Measurements from ENCODE around the gene COLQ.
"Not testable (repeated sequence)": the region's sequence is repeated elsewhere in the genome, so short reads cannot be mapped to it uniquely, and the experiment has no call there.

Gene COLQ

GRCh38 chr3:15488002-15488401 lies 33.5 kb downstream of the COLQ start:
- no peak for DNase-seq

- DNase-seq = no peak
These were observed 34.5 kb downstream of the COLQ start for GRCh38 chr3:15486979-15487378.

DNA sequence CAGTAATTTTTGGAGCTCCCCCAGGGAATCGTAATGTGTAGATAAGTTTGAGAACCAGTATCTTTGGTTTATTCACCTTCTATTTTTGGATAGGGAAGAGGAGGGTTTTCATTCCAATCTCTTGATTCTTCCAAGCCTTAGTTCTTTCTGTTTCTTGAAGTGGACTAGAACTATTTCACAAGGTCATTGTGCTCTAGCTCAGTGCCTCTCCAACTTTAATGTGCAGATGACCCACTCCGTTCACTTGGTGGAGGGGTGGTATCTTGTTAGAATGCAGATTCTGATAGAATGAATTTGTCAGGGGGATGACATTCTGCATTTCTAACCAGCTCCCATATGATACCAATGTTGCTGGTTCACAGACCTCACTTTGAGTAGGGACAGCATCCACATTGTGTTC lies 35.5 kb downstream of the COLQ start:
- DNase-seq = no peak

DNA sequence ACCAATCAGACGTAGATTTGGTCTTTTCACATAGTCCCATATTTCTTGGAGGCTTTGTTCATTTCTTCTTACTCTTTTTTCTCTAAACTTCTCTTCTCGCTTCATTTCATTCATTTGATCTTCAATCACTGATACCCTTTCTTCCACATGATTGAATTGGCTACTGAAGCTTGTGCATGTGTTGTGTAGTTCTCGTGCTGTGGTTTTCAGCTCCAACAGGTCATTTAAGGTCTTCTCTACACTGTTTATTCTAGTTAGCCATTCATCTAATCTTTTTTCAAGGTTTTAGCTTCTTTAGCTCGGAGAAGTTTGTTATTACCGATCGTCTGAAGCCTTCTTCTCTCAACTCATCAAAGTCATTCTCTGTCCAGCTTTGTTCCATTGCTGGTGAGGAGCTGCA lies 37.0 kb downstream of the COLQ start:
- DNase-seq = not testable (repeated sequence)

DNA sequence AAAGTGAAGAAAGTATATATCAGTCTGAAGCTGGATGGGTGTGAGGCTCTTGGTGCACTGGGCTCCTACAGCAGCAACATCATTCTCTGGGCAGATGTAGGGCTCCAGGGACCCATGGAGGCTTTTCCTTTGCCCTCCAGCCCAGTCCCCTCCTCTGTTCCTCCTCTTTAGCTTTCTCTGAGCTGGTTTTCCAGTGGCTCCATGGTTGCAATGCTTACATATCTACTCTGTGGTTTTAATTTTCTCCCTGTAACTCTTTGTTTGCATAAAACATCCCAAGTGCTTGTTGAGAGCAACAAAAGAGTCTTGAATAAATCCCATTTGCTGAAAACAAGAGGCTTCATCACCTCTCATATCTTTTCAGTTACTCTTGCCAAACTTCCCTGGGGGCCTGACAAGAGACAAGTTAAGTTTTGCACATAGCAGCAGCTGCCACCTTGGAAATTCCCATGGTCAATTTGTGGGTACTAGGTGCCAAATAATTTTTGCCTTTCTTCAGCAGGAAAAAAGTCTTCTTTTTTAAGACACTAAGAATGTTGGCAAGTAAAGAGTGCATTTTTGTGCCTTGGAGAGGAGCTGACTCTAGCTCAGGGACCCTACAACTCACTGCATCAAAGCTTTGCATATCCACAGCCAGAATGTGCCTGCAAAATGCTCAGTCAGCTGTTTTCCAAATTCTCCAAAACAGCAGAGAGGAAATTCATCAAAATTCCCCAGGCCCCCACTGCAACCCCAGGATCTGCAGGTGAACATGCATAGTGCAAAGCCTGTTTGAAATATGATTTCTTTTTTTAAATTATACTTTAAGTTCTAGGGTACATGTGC lies 41.9 kb downstream of the COLQ start:
- DNase-seq = no peak

DNA sequence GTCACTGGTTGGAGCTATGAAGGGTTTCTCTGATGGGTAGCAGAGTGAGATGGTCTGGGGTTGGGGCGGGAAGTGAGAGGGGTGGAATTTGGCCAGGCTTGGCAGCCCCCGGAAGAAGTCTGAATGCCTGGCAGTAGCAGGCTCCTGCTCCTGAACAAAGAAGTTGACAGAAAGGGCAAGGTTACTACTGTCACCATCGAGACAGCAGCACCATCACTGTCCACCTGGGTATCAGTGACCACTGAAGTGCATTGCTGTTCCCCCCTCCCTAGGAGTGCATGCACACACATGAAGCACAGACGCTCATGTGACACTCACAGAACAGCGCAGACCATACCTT lies 42.9 kb downstream of the COLQ start:
- DNase-seq = no peak

- DNase-seq = no peak
These were observed 43.4 kb downstream of the COLQ start for GRCh38 chr3:15477951-15478639.

GRCh38 chr3:15476378-15476777 lies 45.1 kb downstream of the COLQ start:
- no peak for DNase-seq

DNA sequence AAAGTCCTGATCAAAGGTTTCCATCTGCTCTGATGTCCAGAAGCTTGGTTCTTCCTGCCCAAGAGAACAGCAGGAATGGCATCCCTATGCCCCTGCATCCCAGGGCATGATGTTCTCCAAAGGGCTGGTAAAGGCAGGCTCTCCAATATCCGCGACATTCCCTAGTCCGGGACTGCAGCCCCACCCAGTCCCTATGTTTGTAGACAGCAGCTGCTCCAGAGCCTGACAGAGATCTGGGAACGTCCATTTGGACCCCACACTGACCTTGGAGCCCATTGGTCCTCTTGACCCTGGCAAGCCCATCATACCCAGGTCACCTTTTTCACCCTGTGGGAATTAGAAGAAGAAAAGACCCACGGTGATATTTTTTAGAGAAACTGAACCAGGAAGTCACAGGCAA lies 46.3 kb downstream of the COLQ start:
- no peak for DNase-seq

DNA sequence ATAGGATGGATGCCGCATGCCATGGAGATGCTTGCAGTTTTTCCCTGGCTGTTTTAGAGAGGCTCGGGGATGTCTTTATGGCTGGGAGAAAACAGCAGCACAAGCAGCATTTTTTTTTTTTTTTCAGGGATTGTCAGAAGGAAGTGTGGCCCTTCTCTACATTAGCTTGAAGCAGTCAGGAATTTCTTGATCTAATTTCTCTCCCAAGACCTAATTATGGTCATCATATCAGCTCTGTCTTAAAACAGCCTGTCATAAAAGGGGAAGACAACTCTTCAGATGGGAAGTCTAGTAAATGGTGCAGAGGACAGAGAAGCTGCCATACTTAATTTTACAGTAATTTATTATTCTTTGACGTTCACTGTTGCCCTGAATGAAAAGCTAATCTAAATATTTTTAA lies 49.6 kb downstream of the COLQ start:
- no peak for DNase-seq

DNA sequence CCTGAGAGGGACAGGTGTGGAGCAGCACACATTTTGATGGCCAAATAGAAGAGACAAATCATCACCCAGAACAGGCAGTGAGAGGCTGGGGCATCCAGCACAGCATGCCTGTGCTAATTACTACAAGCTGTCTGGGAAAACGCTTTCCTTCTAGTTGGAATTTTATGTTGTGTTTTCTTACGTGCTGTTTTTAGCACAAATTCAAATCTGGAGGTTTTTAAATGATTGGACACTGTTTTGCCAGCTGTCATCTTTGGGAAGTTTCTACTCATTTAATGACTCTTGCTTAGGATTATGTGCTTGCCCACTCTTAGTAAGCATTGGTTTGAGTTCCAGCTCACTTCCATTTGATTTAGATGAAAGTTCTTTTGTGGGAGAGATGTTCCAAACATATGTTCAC lies 50.7 kb downstream of the COLQ start:
- DNase-seq = no peak

DNA sequence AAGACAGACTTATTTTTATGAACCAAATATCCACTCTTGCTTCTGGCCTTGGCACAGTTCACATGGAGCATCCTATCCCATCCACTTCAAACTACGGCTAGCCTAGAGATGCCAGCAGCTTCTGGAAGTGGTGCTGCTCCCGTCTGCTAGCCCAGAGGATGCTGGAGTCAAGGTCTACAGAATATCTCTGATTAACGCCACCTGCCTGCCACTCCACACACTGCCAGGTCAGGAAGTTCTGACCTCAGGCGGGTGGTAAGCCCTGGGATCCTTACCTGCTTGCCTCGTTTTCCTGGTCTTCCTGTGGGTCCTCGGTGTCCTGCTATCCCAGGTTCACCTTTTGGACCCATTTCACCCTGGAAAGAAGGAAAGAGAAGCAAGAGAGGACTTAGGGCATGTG lies 51.2 kb downstream of the COLQ start:
- no peak for DNase-seq

DNA sequence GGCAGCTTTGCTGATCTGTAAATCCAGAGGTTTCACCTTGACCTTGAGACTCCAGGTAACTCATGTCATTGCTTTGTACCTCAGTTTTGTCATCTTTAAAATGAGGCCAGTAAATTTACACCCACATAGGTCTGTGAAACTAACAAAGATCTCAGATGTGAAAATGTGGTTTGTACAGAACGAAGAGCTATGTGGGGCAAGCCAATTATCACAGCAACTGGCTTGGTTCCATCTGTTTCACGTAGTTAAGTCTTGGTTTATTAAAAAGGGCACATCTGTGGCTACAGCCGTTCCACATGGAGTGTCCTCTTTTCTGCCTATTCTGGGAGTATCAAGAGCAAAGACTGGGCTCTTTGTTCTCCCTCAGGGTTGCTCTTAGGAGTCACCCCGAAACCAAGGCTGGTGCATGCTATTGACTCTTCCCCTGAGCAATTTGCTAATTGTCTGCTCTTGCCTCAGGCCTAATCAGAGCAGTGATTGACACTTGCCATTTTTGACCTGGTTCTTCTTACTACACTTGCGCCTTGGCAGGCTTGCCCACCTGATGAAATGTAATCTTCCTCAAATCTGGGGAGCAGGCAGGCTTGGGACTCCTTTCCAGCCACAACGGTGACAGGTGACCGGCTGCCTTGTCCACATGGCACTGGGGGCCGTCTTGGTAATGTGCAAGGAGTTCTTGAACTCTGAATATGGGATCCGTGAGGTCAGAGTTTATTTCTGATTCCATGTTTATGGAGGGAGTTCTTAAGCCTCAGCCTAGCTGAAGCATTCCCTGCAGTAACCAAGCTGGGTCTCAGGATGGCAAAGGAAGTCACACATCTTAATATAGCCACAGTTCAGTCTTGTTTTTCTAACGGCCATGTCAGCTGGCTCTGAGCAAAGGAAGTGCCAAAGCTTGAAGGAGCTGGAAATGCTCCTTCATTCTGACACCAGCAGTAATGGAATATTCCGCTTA lies 54.0 kb downstream of the COLQ start:
- DNase-seq = no peak

- no peak for DNase-seq
These were observed 55.5 kb downstream of the COLQ start for GRCh38 chr3:15465876-15466585.

DNA sequence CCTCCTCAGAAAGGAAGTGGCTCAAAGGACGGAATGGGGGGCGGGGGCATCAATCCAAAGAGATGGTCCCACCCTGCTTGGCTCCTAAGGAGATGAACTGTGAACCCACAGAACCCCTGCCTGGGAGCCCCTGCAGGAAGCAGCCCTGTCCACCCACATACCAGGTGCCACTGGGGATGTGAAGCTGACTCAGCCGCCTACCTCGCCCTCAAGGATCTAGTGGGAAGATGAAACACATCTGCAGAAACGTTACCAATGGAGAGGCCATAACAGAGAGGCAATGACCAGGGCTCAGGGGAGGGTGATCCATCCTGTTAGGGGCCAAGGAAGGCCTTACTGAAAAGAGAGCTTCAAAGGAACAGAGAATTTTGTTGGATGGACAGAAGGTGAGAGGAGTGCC lies 59.1 kb downstream of the COLQ start:
- DNase-seq = no peak

DNA sequence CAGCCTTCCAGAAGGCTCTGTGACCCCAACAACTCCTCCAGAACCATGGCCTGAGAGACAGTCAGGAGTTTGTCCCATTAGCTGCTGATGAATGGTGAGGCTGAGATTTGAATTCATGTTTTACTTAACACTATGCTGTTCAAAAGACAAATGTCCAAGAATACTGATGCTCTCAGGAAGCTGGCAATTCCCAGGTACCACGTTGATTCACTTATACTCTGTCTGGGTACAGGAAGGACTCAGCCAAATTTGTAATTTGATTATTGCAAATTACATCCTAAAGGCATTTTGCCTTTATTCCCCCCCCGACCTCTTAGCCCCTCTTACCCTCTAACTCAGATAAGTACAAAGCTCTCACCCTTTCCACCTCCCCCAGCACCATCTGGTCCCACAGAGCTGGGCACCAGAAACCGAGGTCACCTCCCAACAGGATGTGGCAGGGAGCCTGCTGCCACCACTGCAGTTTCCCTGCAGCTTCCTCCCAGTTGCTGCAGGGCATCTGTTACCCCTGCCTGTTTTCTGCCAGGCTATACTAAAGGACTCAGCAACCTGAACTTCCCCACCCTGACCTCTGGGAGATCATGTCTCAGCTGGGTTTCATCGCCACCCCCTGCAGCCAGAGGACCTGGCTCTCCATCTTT lies 60.5 kb downstream of the COLQ start:
- no peak for DNase-seq

GRCh38 chr3:15458212-15458780 lies 63.2 kb downstream of the COLQ start:
- DNase-seq = no peak

DNA sequence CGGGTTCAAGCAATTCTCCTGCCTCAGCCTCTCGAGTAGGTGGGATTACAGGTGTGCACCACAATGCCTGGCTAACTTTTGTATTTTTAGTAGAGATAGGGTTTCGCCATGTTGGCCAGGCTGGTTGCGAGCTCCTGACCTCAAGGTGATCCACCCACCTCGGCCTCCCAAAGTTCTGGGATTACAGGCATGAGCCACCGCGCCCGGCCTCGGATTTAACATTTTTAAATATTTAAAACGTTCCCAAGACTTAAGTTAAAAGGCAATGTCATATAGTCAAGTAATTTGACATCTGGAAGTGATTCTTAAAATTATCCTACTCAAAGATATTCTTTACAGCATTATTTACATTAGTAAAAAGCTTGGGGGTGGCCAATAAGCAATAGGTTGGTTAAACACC lies 64.6 kb downstream of the COLQ start:
- DNase-seq = not testable (repeated sequence)

GRCh38 chr3:15456321-15456720 lies 65.2 kb downstream of the COLQ start:
- no peak for DNase-seq

DNA sequence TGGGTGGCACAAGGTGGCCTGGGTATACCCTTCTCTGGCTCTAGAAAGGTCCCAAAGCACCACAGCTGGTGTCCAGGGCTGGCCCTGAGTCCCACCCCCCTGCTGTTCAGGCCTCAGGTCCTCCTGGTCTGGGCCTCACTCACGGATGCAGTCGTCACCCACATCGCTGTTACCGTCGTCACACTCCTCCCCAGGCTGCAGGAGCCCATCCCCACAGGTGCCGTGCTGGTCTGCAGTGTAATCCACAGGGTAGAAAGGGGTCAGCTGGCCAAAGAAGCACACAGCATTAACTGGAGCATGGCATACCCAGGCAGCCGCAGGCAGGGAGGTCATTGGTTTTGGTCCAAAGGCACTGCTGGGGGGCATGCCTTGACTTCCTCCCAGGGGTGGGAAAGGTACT lies 65.8 kb downstream of the COLQ start:
- DNase-seq = no peak

GRCh38 chr3:15454965-15455364 lies 66.5 kb downstream of the COLQ start:
- no peak for DNase-seq
